H1 (cell line): ENCODE results near the gene DEFB131A. TPM values are rescaled to one million over a fixed set of nuclear protein-coding genes. Genes with fewer than 3 reads are reported as not detected.

Experiments used
- CHD7 ChIP-seq: fragments of 300-600 bp; sonication (generic); IDR thresholded peaks from 2 replicates; pipeline ENCODE4 v1.7.1; 2012; ENCODE audit warnings: low read length, moderate library complexity, mild to moderate bottlenecking, inconsistent platforms; ENCODE audit not compliant: insufficient replicate concordance
- RNF2 ChIP-seq: fragments of 200-900, 300-1000 bp; sonication (generic); IDR thresholded peaks from 2 replicates; pipeline ENCODE4 v1.7.1; 2016; ENCODE audit warnings: borderline replicate concordance, low read depth, mild to moderate bottlenecking, antibody characterized with exemption, low read length; ENCODE audit not compliant: poor library complexity, severe bottlenecking; ENCODE audit errors: missing control alignments
- polyA plus RNA-seq, 7 experiments: library from polyadenylated mRNA; depleted of rRNA in 3 of 7; stranded (reverse) in 5 of 7; unstranded in 2 of 7; fragments of >200 nt in 5 of 7; fragments of 200-250 nt in 2 of 7; gene quantifications; 1 replicate in 5 of 7; 2 replicates in 1 of 7; 4 replicates in 1 of 7; pipeline versions ENCODE4 v1.2.1 to v1.2.3, GENCODE V29; 2011 to 2013; ENCODE audit warnings: missing spikeins in 2 of 7, mixed read lengths in 2 of 7
- total RNA-seq: library from RNA; stranded (reverse); fragmentation: NEBNext Ultra II Directional; extraction: Animal tissue kit (Norgen Biotek cat#: 25700); gene quantifications from 2 replicates; pipeline ENCODE4 v1.2.1, GENCODE V29; 2021

Gene DEFB131A
- total and polyA plus RNA-seq, 2 of the 8 experiments (the other 6 are each of a cell fraction or from before 2014, with no cell fraction given) = not detected

DNA sequence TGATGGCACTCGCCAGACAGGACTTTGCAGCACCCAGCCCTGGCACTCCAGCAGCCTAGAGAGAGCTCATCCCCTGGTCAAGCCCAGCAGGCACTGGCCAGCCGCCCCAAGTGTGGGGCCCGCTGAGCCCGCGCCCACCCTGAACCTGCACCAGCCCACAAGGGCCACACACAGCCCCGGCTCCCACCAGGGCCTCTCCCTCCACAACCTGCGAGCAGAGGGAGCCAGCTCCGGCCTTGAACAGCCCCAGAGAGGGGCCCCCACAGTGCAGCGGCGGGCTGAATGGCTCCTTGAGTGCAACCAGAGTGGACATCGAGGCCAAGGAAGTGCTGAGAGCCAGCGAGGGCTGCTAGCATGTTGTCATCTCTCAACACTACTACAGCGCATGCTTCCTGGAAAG, 34.4 kb upstream of the DEFB131A start (continued):
- TF ChIP-seq CHD7 (no peak), RNF2 (no peak)
